Neural cell (in vitro differentiated cells): Measurements from ENCODE around the gene LDLRAD4. TPM values are rescaled to one million over a fixed set of nuclear protein-coding genes. Genes with fewer than 3 reads are reported as not detected.

ENCODE experiments used
- H2AFZ ChIP-seq: fragments of 200-600, 300-800 bp; sonication (generic), shearing (Covaris generic); 2 replicates; pipeline ENCODE4 v1.6.0; 2014; ENCODE audit warnings: low read depth, mild to moderate bottlenecking, antibody characterized with exemption, low read length, moderate library complexity
- H3F3A ChIP-seq: fragments of 200-600 bp; shearing (Covaris generic); 2 replicates; pipeline ENCODE4 v1.6.1; 2016; ENCODE audit warnings: mild to moderate bottlenecking, moderate library complexity, mixed read lengths, antibody characterized with exemption, low read length; ENCODE audit not compliant: insufficient read depth, poor library complexity, severe bottlenecking
- H3K27ac ChIP-seq: fragments of 200-600, 300-800 bp; sonication (generic), shearing (Covaris generic); 2 replicates; pipeline ENCODE4 v1.5.1; 2014; ENCODE audit warnings: mild to moderate bottlenecking, low read length, moderate library complexity
- H3K27me3 ChIP-seq: fragments of 300-800, 200-600 bp; sonication (generic), shearing (Covaris generic); 2 replicates; pipeline ENCODE4 v1.6.0; 2014; ENCODE audit warnings: mild to moderate bottlenecking, low read depth, low read length, moderate library complexity; ENCODE audit not compliant: insufficient read depth
- H3K36me3 ChIP-seq: fragments of 300-800, 200-600 bp; sonication (generic), shearing (Covaris generic); 2 replicates; pipeline ENCODE4 v1.5.1; 2014; ENCODE audit warnings: mild to moderate bottlenecking, antibody characterized with exemption, low read length, moderate library complexity; ENCODE audit not compliant: insufficient read depth
- H3K4me2 ChIP-seq: fragments of 300-800, 200-600 bp; sonication (generic), shearing (Covaris generic); 2 replicates; pipeline ENCODE4 v1.6.0; 2014; ENCODE audit warnings: mild to moderate bottlenecking, low read length
- H3K4me3 ChIP-seq: fragments of 300-800, 200-600 bp; sonication (generic), shearing (Covaris generic); 2 replicates; pipeline ENCODE4 v1.5.1; 2014; ENCODE audit warnings: mild to moderate bottlenecking, low read length, moderate library complexity
- H3K79me2 ChIP-seq: fragments of 200-600 bp; shearing (Covaris generic); replicated peaks from 2 replicates; pipeline ENCODE4 v1.6.0; 2014; ENCODE audit warnings: mild to moderate bottlenecking, low read length, moderate library complexity; ENCODE audit not compliant: insufficient read depth
- H3K9ac ChIP-seq: fragments of 300-800, 200-600 bp; sonication (generic), shearing (Covaris generic); 2 replicates; pipeline ENCODE4 v1.6.1; 2016; ENCODE audit warnings: mild to moderate bottlenecking, low read length, mixed read lengths
- H3K9me2 ChIP-seq: fragments of 200-600 bp; shearing (Covaris generic); 2 replicates; pipeline ENCODE4 v1.6.1; 2016; ENCODE audit warnings: mild to moderate bottlenecking, low read length, mixed read lengths; ENCODE audit not compliant: insufficient read depth
- H3K9me3 ChIP-seq: fragments of 200-600, 300-800 bp; sonication (generic), shearing (Covaris generic); 2 replicates; pipeline ENCODE4 v1.6.1; 2016; ENCODE audit warnings: mild to moderate bottlenecking, mixed run types, low read length, moderate library complexity, mixed read lengths
- H4K20me1 ChIP-seq: fragments of 200-600 bp; shearing (Covaris generic); 2 replicates; pipeline ENCODE4 v1.6.1; 2016; ENCODE audit warnings: mild to moderate bottlenecking, mixed run types; ENCODE audit not compliant: insufficient read depth
- EP300 ChIP-seq: fragments of 450-650 bp; conservative IDR thresholded peaks from 2 replicates; pipeline ENCODE4 v1.6.1; 2014; ENCODE audit warnings: antibody characterized with exemption, mild to moderate bottlenecking, moderate library complexity; ENCODE audit not compliant: poor library complexity, severe bottlenecking
- EZH2 ChIP-seq: fragments of 200-600, 300-800 bp; shearing (Covaris generic), sonication (generic); IDR thresholded peaks from 2 replicates; pipeline ENCODE4 v1.6.1; 2014; ENCODE audit warnings: antibody characterized with exemption, low read length, borderline replicate concordance, mild to moderate bottlenecking; ENCODE audit not compliant: insufficient read depth, poor library complexity, severe bottlenecking
- MXI1 ChIP-seq: fragments of 450-650 bp; conservative IDR thresholded peaks from 2 replicates; pipeline ENCODE4 v1.6.1; 2014; ENCODE audit warnings: antibody characterized with exemption, mild to moderate bottlenecking; ENCODE audit not compliant: poor library complexity, severe bottlenecking
- POLR2AphosphoS5 ChIP-seq: IDR thresholded peaks from 2 replicates; pipeline ENCODE4 v1.6.1; 2012
- polyA plus RNA-seq: library from polyadenylated mRNA; depleted of rRNA; stranded (reverse); fragments of >200 nt; gene quantifications from 2 replicates; pipeline ENCODE4 v1.2.3, GENCODE V29; 2014
- TF ChIP-seq, protein P1 (sequence below): fragments of 450-650 bp; IDR thresholded peaks from 2 replicates; pipeline ENCODE4 v1.5.1; 2014; ENCODE audit warnings: antibody characterized with exemption, mild to moderate bottlenecking, moderate library complexity; ENCODE audit not compliant: poor library complexity, severe bottlenecking
- TF ChIP-seq, protein P2 (sequence below): IDR thresholded peaks from 2 replicates; pipeline ENCODE4 v1.6.1; 2012; ENCODE audit warnings: borderline replicate concordance

Gene LDLRAD4
- polyA plus RNA-seq, 1 donor from 2014 or later = 3.7 TPM

DNA sequence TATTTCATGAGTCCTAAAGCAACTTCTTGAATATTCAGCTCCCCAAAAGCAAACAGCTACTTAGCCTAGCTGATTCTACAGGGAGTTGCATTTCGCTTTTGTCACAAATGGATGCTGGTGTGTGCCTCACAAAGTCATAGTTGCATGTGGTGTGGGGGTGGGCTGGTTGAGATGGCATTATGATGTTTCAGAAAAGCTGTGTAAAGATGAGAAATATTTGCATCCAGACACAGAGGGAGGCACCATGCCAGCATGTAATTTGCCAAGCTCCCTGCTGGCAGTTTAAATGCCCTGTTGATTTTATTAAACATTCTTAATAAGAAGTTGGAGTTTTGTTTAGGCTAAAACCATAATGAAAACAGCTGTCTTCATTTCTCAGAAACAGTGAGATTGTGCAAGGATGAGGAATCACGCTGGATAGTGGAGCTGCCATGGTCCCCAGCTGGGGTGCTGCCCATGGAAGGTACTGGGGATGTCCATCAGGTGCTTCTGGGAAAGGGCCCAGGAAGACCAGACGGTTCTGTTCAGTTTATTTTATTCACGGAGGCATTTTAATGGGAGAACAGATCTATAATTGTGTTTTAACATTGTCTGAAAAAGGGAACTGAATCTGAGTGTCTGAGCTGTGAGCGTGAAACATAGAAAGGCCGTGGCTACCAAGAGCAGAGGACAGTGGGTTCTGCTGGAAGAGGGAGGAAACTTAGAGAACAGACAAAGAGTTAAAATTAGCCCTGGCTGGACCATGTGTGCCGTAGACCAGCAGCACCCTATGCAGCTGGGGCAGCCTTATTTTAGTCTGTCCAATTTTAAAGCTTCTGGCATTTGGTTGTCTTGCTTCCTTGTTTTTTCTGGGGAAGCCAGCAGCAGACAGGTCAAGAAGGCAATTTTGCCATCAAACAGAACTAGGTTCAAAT is 330.7 kb downstream of the LDLRAD4 start:
- H3K9me3 ChIP-seq = no peaks in the 10 kb centered on the region
- H3K4me3 ChIP-seq = no peak overlapping the region
- no peaks in the 10 kb centered on the region for H4K20me1 ChIP-seq
- H3K9ac ChIP-seq = no peak overlapping the region
- H3K27me3 ChIP-seq = no peaks in the 10 kb centered on the region
- no peak overlapping the region for H3K27ac ChIP-seq
- H3K36me3 ChIP-seq = no peaks in the 10 kb centered on the region
- no peaks in the 10 kb centered on the region for H3K9me2 ChIP-seq
- no peak overlapping the region for H2AFZ ChIP-seq
- H3K4me2 ChIP-seq = no peak overlapping the region
- TF ChIP-seq MXI1 (no peak), EZH2 (no peak)
- H3F3A ChIP-seq = no peaks in the 10 kb centered on the region
- H3K79me2 ChIP-seq = no peaks in the 10 kb centered on the region

DNA sequence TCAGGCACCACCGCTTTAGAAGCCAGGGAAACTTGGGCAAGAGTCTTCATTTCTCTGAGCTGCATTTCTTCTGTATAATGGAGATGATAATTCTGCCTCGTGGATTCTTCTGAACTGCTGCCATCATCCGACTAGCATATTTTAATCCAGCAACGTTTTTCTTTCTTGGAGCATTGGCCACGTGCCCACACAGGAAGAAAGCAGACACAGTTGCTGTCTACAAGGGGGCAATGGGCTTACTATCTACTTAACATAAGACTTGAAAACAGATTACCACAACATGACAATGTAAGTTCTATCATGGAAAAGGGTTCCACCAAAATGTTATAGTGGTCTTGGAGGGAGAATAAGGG is 331.3 kb downstream of the LDLRAD4 start:
- Histone ChIP-seq H3K9me3 (no peaks in the 10 kb centered on the region), H3K9me2 (no peaks in the 10 kb centered on the region), H2AFZ (no peak overlapping the region), H3K4me2 (no peak overlapping the region), H3K27ac (no peak overlapping the region), H3K4me3 (no peak overlapping the region), H3K79me2 (no peaks in the 10 kb centered on the region), H3K36me3 (no peaks in the 10 kb centered on the region), H3K27me3 (no peaks in the 10 kb centered on the region), H3K9ac (no peak overlapping the region), H4K20me1 (no peaks in the 10 kb centered on the region), H3F3A (no peaks in the 10 kb centered on the region)
- TF ChIP-seq MXI1 = no peak
- no peak for TF ChIP-seq EZH2
- TF ChIP-seq POLR2AphosphoS5 = no peak
- TF ChIP-seq EP300 = no peak
- TF ChIP-seq, protein P1, sequence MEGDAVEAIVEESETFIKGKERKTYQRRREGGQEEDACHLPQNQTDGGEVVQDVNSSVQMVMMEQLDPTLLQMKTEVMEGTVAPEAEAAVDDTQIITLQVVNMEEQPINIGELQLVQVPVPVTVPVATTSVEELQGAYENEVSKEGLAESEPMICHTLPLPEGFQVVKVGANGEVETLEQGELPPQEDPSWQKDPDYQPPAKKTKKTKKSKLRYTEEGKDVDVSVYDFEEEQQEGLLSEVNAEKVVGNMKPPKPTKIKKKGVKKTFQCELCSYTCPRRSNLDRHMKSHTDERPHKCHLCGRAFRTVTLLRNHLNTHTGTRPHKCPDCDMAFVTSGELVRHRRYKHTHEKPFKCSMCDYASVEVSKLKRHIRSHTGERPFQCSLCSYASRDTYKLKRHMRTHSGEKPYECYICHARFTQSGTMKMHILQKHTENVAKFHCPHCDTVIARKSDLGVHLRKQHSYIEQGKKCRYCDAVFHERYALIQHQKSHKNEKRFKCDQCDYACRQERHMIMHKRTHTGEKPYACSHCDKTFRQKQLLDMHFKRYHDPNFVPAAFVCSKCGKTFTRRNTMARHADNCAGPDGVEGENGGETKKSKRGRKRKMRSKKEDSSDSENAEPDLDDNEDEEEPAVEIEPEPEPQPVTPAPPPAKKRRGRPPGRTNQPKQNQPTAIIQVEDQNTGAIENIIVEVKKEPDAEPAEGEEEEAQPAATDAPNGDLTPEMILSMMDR = no peak
- TF ChIP-seq, protein P2, sequence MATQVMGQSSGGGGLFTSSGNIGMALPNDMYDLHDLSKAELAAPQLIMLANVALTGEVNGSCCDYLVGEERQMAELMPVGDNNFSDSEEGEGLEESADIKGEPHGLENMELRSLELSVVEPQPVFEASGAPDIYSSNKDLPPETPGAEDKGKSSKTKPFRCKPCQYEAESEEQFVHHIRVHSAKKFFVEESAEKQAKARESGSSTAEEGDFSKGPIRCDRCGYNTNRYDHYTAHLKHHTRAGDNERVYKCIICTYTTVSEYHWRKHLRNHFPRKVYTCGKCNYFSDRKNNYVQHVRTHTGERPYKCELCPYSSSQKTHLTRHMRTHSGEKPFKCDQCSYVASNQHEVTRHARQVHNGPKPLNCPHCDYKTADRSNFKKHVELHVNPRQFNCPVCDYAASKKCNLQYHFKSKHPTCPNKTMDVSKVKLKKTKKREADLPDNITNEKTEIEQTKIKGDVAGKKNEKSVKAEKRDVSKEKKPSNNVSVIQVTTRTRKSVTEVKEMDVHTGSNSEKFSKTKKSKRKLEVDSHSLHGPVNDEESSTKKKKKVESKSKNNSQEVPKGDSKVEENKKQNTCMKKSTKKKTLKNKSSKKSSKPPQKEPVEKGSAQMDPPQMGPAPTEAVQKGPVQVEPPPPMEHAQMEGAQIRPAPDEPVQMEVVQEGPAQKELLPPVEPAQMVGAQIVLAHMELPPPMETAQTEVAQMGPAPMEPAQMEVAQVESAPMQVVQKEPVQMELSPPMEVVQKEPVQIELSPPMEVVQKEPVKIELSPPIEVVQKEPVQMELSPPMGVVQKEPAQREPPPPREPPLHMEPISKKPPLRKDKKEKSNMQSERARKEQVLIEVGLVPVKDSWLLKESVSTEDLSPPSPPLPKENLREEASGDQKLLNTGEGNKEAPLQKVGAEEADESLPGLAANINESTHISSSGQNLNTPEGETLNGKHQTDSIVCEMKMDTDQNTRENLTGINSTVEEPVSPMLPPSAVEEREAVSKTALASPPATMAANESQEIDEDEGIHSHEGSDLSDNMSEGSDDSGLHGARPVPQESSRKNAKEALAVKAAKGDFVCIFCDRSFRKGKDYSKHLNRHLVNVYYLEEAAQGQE = no peak
